ENCODE results near the gene ZNF275.

DNA sequence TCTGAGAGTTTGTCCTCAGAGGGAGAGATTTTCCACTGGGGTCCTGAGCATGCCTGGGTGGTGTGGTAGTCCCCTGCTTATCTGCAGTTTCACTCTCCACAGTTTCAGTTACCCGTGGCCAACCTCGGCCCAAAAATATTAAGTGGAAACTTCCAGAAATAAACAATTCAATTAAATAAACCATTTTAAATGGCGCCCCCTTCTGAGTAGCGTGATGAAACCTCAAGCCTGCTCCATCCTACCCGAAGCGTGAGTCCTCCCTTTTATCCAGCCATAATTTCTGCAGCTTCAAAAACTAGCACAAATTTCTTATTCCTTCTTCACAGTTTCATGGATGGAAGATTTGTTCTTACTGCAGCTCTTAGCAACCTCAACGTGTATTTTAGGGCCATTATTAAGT lies 40.5 kb downstream of the ZNF275 start:
- TF ChIP-seq POLR2A (IDR thresholded peaks at IDR 0.05): no peak
- TF ChIP-seq, protein P1, sequence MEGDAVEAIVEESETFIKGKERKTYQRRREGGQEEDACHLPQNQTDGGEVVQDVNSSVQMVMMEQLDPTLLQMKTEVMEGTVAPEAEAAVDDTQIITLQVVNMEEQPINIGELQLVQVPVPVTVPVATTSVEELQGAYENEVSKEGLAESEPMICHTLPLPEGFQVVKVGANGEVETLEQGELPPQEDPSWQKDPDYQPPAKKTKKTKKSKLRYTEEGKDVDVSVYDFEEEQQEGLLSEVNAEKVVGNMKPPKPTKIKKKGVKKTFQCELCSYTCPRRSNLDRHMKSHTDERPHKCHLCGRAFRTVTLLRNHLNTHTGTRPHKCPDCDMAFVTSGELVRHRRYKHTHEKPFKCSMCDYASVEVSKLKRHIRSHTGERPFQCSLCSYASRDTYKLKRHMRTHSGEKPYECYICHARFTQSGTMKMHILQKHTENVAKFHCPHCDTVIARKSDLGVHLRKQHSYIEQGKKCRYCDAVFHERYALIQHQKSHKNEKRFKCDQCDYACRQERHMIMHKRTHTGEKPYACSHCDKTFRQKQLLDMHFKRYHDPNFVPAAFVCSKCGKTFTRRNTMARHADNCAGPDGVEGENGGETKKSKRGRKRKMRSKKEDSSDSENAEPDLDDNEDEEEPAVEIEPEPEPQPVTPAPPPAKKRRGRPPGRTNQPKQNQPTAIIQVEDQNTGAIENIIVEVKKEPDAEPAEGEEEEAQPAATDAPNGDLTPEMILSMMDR (IDR thresholded peaks at IDR 0.05): no peak
